VCaP (cell line): ENCODE measurements around the gene CDH18.
A peak's percentile ranks its signal among the peaks of the same experiment; 100 is the strongest.

ENCODE experiments used
- H3K27ac ChIP-seq: fragments of 450-650 bp; 2 replicates; pipeline ENCODE4 v1.5.1; 2017
- TF ChIP-seq, protein P1 (sequence below): fragments of 450-650 bp; conservative IDR thresholded peaks from 2 replicates; pipeline ENCODE4 v1.5.1; 2017; ENCODE audit warnings: mild to moderate bottlenecking, moderate library complexity

The CDH18 gene

GRCh38 chr5:19608444-19609002 is 379.5 kb downstream of the CDH18 start:
- TF ChIP-seq, protein P1, sequence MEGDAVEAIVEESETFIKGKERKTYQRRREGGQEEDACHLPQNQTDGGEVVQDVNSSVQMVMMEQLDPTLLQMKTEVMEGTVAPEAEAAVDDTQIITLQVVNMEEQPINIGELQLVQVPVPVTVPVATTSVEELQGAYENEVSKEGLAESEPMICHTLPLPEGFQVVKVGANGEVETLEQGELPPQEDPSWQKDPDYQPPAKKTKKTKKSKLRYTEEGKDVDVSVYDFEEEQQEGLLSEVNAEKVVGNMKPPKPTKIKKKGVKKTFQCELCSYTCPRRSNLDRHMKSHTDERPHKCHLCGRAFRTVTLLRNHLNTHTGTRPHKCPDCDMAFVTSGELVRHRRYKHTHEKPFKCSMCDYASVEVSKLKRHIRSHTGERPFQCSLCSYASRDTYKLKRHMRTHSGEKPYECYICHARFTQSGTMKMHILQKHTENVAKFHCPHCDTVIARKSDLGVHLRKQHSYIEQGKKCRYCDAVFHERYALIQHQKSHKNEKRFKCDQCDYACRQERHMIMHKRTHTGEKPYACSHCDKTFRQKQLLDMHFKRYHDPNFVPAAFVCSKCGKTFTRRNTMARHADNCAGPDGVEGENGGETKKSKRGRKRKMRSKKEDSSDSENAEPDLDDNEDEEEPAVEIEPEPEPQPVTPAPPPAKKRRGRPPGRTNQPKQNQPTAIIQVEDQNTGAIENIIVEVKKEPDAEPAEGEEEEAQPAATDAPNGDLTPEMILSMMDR: peak; percentile 50

GRCh38 chr5:19605846-19606407 is 382.1 kb downstream of the CDH18 start:
- TF ChIP-seq, protein P1: no peak

More at GRCh38 chr5:19608444-19609002, 379.5 kb downstream of the CDH18 start:
- H3K27ac ChIP-seq: no peak overlapping the region

DNA sequence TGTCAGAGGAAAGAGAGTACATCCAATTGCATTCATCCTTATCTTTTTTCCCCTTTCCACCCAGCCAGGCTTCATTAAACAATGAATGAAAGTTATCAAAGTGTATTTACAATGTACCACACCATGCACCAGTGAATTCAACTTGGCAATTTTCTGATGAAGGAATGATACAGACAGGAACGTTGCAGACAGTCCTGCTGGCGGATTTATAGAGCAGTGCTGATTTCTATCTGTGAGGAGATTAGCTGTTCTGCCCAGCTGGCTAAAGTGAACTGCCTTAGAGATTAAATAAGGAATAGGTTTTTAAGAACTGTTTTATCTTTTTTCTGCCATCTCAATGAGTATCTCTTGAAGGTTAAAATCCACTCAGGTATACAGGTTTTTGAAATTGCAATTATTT is 403.9 kb downstream of the CDH18 start:
- H3K27ac ChIP-seq: no peak overlapping the region
- TF ChIP-seq, protein P1: no peak

More at GRCh38 chr5:19605846-19606407, 382.1 kb downstream of the CDH18 start:
- no peak overlapping the region for H3K27ac ChIP-seq

- H3K27ac ChIP-seq: no peak overlapping the region
- TF ChIP-seq, protein P1: no peak
These were observed 410.1 kb downstream of the CDH18 start for GRCh38 chr5:19577882-19578281.

- no peak overlapping the region for H3K27ac ChIP-seq
- TF ChIP-seq, protein P1: no peak
These were observed 420.0 kb downstream of the CDH18 start for GRCh38 chr5:19568004-19568403.

GRCh38 chr5:19565466-19565865 is 422.5 kb downstream of the CDH18 start:
- H3K27ac ChIP-seq: no peak overlapping the region
- TF ChIP-seq, protein P1: no peak

DNA sequence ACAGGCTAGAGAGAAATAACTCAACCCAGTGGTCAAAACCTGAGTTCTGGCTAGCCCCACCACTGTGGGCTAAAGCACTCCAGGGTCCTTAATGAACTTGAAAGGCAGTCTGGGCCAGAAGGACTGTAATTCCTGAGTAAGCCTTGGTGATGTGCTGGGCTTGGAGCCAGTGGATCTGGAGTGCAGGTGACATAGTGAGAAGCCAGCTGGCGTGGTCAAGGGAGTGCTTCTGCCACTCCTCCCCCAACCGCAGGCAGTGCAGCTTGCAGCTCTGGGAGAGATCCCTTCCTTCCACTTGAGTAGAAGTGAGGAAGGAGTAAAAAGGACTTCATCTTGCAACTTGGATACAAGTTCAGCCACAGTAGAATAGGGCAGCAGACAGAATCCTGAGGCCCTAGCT is 424.0 kb downstream of the CDH18 start:
- H3K27ac ChIP-seq: no peak overlapping the region
- TF ChIP-seq, protein P1: no peak
